ENCODE measurements around the gene RND2. TPM values are rescaled to one million over a fixed set of nuclear protein-coding genes. Genes with fewer than 3 reads are reported as not detected.

RND2 gene
- total RNA-seq, 1 donor from 2014 or later, result under 0.01 TPM

DNA sequence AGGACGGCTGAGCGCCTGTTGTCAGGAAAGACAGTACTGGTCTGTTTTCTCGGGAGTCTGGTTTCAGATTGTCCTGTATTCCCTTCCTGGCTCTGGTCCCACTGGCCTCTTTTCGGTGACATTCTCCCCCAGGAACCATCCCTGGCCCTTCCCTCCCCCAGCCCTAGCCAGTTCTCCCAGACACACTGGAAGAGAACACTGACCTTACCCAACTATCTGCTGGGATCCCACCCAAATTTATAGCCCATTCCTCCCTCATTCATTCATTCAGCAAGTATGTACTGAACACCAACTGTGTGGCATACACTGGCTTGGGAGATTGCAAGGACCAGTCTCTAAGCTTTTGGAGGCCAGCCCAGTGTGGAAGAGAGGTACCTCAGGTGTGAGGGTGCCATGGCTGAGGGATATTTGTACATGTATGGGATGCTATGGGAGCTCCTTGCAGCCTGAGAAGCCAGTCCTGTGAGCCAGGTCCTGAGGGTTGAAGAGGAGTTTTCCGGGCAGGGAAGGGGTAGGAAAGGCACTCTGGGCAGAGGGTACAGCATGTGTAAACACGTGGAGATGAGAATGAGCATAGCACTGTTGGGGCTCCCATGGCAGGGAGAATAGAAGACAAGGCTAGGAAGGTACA, 5.2 kb downstream of the RND2 start:
- FAIRE-seq (peak; percentile 60), DNase-seq (ENCODE audit: low read depth) (no peak)
- Histone ChIP-seq H3K4me3 (ENCODE audit: low read depth, low read length) (no peak overlapping the region), H3K36me3 (ENCODE audit: control insufficient read depth, insufficient read depth, low read length) (no peaks in the 10 kb centered on the region), H3K27me3 (ENCODE audit: control insufficient read depth, insufficient read depth, low read length) (no peaks in the 10 kb centered on the region)
- TF ChIP-seq, protein P1, sequence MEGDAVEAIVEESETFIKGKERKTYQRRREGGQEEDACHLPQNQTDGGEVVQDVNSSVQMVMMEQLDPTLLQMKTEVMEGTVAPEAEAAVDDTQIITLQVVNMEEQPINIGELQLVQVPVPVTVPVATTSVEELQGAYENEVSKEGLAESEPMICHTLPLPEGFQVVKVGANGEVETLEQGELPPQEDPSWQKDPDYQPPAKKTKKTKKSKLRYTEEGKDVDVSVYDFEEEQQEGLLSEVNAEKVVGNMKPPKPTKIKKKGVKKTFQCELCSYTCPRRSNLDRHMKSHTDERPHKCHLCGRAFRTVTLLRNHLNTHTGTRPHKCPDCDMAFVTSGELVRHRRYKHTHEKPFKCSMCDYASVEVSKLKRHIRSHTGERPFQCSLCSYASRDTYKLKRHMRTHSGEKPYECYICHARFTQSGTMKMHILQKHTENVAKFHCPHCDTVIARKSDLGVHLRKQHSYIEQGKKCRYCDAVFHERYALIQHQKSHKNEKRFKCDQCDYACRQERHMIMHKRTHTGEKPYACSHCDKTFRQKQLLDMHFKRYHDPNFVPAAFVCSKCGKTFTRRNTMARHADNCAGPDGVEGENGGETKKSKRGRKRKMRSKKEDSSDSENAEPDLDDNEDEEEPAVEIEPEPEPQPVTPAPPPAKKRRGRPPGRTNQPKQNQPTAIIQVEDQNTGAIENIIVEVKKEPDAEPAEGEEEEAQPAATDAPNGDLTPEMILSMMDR (IDR thresholded peaks at IDR 0.05; ENCODE audit: insufficient read depth, low read length, severe bottlenecking), result no peak

DNA sequence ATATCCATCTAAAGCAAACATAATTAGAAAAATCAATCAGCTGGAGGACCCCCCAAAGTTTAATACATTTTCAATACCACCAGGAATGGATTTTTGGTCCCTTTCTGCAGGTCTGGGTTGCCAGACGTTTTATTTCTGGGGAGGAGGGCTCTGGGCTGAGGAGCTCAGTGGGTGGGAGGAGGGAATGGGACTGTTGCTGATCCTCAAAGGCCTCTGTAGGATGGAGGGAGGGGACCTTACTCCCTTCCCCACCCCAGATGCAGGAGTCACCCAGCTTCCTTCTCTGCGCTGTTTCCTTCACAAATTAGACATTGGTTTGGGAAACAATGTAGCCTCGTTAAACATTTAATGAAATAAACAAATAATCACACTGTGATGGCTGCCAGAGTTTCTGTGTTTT, 6.6 kb downstream of the RND2 start:
- TF ChIP-seq, protein P1 (IDR thresholded peaks at IDR 0.05; ENCODE audit: insufficient read depth, low read length, severe bottlenecking), result no peak
- DNase-seq (ENCODE audit: low read depth) (no peak), FAIRE-seq (no peak)
- Histone ChIP-seq H3K27me3 (ENCODE audit: control insufficient read depth, insufficient read depth, low read length) (no peaks in the 10 kb centered on the region), H3K4me3 (ENCODE audit: low read depth, low read length) (no peak overlapping the region), H3K36me3 (ENCODE audit: control insufficient read depth, insufficient read depth, low read length) (no peaks in the 10 kb centered on the region)

DNA sequence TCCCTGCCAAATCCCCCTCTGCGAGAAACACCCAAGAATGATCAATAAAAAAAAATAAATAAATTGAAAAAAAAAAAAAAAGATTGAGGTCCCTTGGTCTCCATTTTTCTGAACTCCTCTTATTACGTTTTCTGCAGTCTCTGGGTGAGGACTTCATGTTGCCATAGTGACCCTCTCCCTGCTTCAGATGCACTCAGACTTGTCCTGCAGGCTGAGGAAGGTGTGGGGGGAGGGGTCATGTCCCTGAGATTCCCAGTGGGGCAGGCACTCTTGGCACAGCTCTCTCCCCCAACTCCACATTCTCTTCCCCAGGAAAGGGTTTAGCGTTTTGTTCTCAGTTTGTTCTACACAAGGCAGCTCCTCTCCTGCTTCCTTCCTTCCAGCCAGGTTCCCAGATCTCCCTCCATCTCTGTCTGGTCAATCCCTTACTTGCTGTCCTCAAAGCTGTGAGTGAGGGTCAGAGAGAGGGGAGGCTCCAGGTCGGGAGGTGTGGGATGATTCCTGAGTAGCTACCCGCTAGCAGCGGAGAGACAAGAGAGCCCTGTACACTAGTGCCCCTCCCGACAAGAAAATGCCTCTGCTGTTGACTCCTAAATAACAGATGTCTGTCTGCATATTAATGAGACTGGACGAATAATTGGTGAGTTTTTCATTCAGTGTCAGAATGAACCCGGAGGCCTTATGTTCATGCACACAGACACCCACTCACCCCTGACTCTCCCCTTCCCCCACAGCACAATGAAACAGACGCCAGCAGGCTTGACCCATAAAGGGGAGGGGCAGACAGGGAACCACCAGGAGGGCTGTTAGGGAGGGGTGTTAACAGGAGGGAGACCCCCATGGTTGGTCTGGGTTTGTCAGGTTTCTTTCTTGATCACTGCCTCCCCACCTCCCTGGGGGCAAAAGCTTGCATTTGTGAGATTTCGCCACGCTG, 9.2 kb downstream of the RND2 start:
- TF ChIP-seq, protein P1 (IDR thresholded peaks at IDR 0.05; ENCODE audit: insufficient read depth, low read length, severe bottlenecking), result no peak
- Histone ChIP-seq H3K4me3 (ENCODE audit: low read depth, low read length) (no peak overlapping the region), H3K27me3 (ENCODE audit: control insufficient read depth, insufficient read depth, low read length) (no peaks in the 10 kb centered on the region), H3K36me3 (ENCODE audit: control insufficient read depth, insufficient read depth, low read length) (no peaks in the 10 kb centered on the region)
- FAIRE-seq, result no peak
- DNase-seq (ENCODE audit: low read depth), result no peak

DNA sequence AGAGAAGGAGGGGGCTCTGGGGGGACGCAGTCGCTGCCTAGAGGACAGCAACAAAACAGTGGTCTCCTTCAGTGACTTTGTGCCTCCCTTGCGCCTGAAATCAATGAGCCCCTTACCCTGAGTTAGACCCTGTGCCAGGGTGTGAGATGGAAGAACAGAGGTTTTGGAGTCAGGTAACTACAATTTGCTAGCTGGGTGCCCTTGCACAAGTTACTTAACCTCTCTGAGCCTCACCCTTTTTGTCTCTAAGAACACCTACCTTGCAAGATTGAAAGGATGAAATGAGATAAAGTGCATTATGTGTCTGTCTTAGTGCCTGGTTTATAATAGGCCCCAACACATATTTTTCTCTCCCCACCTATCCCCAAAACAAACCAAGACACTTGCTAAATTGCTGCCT, 9.9 kb downstream of the RND2 start:
- H3K4me3 ChIP-seq (ENCODE audit: low read depth, low read length), result no peak overlapping the region
- DNase-seq (ENCODE audit: low read depth), result no peak
- TF ChIP-seq, protein P1 (IDR thresholded peaks at IDR 0.05; ENCODE audit: insufficient read depth, low read length, severe bottlenecking), result no peak
- no peak for FAIRE-seq
- no peaks in the 10 kb centered on the region for H3K36me3 ChIP-seq (ENCODE audit: control insufficient read depth, insufficient read depth, low read length)
- H3K27me3 ChIP-seq (ENCODE audit: control insufficient read depth, insufficient read depth, low read length), result no peaks in the 10 kb centered on the region

DNA sequence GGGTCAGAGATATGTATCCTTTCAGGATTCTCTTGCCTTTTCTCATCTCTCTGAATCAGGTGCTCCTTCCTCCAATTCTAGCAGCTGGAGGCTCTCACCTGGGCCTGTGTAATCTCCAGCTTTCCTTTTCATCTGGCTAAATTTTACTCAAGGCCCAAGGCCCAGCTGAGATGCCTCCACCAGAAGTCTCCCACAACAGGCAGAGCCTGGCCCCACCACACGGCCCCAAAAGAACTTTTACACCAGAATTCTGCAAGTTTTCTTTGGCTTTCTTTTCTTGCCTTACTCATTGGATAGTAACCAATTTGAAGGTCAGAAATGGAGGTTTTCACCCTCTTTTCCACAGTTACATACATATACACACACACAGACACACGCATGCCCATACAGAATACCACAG, 14.6 kb downstream of the RND2 start:
- FAIRE-seq, result no peak
- no peak for DNase-seq (ENCODE audit: low read depth)

More for the DNA sequence above, 14.6 kb downstream of the RND2 start:
- Histone ChIP-seq H3K4me3 (ENCODE audit: low read depth, low read length) (no peak overlapping the region), H3K36me3 (ENCODE audit: control insufficient read depth, insufficient read depth, low read length) (no peaks in the 10 kb centered on the region), H3K27me3 (ENCODE audit: control insufficient read depth, insufficient read depth, low read length) (no peaks in the 10 kb centered on the region)
- TF ChIP-seq, protein P1 (IDR thresholded peaks at IDR 0.05; ENCODE audit: insufficient read depth, low read length, severe bottlenecking), result no peak
